Naive thymus-derived CD8-positive, alpha-beta T cell (primary cell): ENCODE measurements around the gene CALCOCO2. TPM values are rescaled to one million over a fixed set of nuclear protein-coding genes. Genes with fewer than 3 reads are reported as not detected.
A peak's percentile ranks its signal among the peaks of the same experiment; 100 is the strongest.
"Not testable (repeated sequence)": the region's sequence is repeated elsewhere in the genome, so short reads cannot be mapped to it uniquely, and the experiment has no call there.

Source experiments
- ATAC-seq, 2 donors: fragments of 150-1000 bp; cut with Tn5 transposase in 1 of 2; sonication (Bioruptor Pico), chemical (Tn5 transposase) in 1 of 2; 1 replicate in 1 of 2; 2 replicates in 1 of 2; pipeline ENCODE4 v1.10.0; 2021; ENCODE audit warnings: mild to moderate bottlenecking in 2 of 2, moderate library complexity in 2 of 2
- POLR2A ChIA-PET: fragments of 350-600 bp; sonication (Branson Sonifier 250); formaldehyde crosslinking; loops from one replicate; lab custom pipeline; 2021; ENCODE audit warnings: antibody characterized with exemption; lab: Charles Lee
- DNase-seq, 10 donors: peaks; one replicate each; pipeline versions ENCODE4 v3.0.0 to v3.0.0-alpha.2; 2020 to 2022
- H3K27ac Mint-ChIP-seq, 10 donors: one replicate each; pipeline ENCODE4 v1.8.0; 2020 to 2022; ENCODE audit warnings: mild to moderate bottlenecking in 10 of 10, mixed read lengths in 10 of 10, moderate library complexity in 4 of 10, inconsistent platforms in 1 of 10
- H3K27me3 Mint-ChIP-seq, 5 donors: one replicate each; pipeline ENCODE4 v1.8.0; 2021 to 2022; ENCODE audit warnings: mixed read lengths in 5 of 5
- H3K36me3 Mint-ChIP-seq, 3 donors: one replicate each; pipeline ENCODE4 v1.8.0; 2020 to 2022; ENCODE audit warnings: mixed read lengths in 3 of 3, mild to moderate bottlenecking in 2 of 3, inconsistent platforms in 1 of 3
- H3K4me1 Mint-ChIP-seq, 4 donors: one replicate each; pipeline ENCODE4 v1.8.0; 2021 to 2022; ENCODE audit warnings: mixed read lengths in 4 of 4
- H3K4me3 Mint-ChIP-seq, 10 donors: one replicate each; pipeline ENCODE4 v1.8.0; 2020 to 2022; ENCODE audit warnings: mild to moderate bottlenecking in 10 of 10, mixed read lengths in 10 of 10, moderate library complexity in 6 of 10, inconsistent platforms in 1 of 10
- H3K9me3 Mint-ChIP-seq, 9 donors: one replicate each; pipeline ENCODE4 v1.8.0; 2020 to 2022; ENCODE audit warnings: mixed read lengths in 9 of 9, mild to moderate bottlenecking in 3 of 9, inconsistent platforms in 1 of 9, moderate library complexity in 1 of 9
- polyA plus RNA-seq, 3 donors: library from polyadenylated mRNA; unstranded; fragments of 300-500 nt; fragmentation: Illumina TruSeq; gene quantifications; one replicate each; pipeline ENCODE4 v1.2.3, GENCODE V29; 2021
- total RNA-seq, 8 experiments: library from RNA in 2 of 8; stranded (reverse) in 2 of 8; gene quantifications; one replicate each; pipeline ENCODE4 v1.2.3 and lab custom pipeline; 2021 to 2026

Gene CALCOCO2
- total and polyA plus RNA-seq, 5 experiments from 2014 or later = 123 to 157 (median 133) TPM

DNA sequence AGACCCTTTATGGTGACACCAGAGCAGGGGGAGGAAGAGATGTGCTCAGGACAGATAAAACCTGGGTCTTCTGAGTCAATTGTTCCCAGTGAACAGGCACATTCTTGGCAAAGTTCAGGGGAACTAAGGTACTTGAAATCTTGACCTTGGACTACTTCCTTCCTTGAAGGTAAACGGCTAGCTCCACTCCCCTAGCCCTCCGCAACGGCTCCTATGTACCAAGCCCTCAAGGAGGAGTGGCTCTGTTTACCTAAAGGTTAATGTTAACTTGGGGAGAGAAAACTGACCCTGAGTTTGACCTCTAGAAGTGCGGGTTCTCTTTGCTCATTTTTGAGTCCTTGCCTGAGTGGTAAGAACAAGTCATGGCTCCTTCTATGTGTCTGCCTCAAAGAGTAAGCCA is 21.7 kb upstream of the CALCOCO2 start:
- H3K9me3 Mint-ChIP-seq = no peaks in the 10 kb centered on the region

DNA sequence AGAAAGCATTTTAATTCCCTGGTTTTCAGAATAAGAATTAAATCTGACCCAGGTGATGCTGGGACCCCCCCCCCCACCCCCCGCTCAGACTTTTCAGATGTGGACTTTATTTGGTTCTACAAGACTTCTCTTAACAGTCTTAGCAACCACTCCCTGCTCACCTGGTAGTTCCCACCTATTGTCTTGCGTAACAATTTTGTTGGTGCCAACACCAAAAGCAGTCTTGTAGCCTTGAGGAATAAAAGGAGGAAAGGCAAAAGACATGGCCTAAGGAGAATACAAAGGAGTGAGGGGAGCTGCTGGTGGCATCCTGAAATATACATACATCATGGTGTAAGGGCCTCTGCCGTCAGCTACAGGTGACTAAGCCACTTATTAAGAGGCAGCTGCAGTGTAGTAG is 18.8 kb upstream of the CALCOCO2 start:
- no peak for ATAC-seq
- no peak for DNase-seq
- peaks cover 5 to 18% (median 11%) of the 10 kb centered on the region in 5 donors for H3K27me3 Mint-ChIP-seq
- no peaks in the 10 kb centered on the region for H3K36me3 Mint-ChIP-seq
- H3K4me3 Mint-ChIP-seq = no peak overlapping the region
- H3K4me1 Mint-ChIP-seq = peaks cover 8 to 16% (median 12%) of the 10 kb centered on the region in 4 donors
- H3K27ac Mint-ChIP-seq = no peak overlapping the region
- no peaks in the 10 kb centered on the region for H3K9me3 Mint-ChIP-seq
- POLR2A ChIA-PET = interaction anchor here (0.5 to 0.7 kb wide), 2 partner anchors 19 to 103 kb away, joined by 4 to 5 read pairs; no protein-coding TSS in a partner anchor

More for the DNA sequence above, 21.7 kb upstream of the CALCOCO2 start:
- Mint-ChIP-seq H3K27me3 (peaks cover 3 to 12% (median 11%) of the 10 kb centered on the region in 5 donors), H3K27ac (no peak overlapping the region), H3K36me3 (no peaks in the 10 kb centered on the region), H3K4me1 (peaks cover 0 to 2% (median under 1%) of the 10 kb centered on the region in 4 donors), H3K4me3 (no peak overlapping the region)
- POLR2A ChIA-PET = no interaction called here
- DNase-seq (no peak), ATAC-seq (no peak)

DNA sequence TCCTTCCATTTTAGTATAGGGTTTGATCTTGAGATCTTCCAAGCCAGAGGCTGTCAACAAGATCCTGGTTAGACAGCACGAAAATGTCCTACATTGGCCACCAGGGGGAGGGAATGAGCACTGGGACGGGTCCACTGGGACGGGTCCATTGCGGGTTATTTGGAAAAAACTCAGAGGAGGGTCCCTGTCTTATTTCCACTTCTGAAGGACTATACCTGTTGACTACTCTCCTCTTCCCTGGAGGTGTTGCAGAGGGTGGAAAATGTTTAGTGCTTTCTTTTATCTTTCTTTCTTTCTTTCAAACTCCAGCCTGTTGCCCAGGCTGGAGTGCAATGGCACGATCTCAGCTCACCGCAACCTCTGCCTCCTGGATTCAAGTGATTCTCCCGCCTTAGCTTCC is 16.3 kb upstream of the CALCOCO2 start:
- Mint-ChIP-seq H3K27me3 (peaks cover 9 to 30% (median 26%) of the 10 kb centered on the region in 5 donors), H3K4me3 (no peak overlapping the region), H3K36me3 (no peaks in the 10 kb centered on the region), H3K4me1 (peaks cover 12 to 22% (median 17%) of the 10 kb centered on the region in 4 donors), H3K9me3 (no peaks in the 10 kb centered on the region), H3K27ac (no peak overlapping the region)
- peak; percentile 37 to 83 (median 50) for DNase-seq
- POLR2A ChIA-PET = interaction anchor here (0.6 to 3.8 kb wide), 3 partner anchors 64 to 77 kb away, joined by 4 to 15 read pairs (median 7); no protein-coding TSS in a partner anchor
- ATAC-seq = peak; percentile 26 to 27

DNA sequence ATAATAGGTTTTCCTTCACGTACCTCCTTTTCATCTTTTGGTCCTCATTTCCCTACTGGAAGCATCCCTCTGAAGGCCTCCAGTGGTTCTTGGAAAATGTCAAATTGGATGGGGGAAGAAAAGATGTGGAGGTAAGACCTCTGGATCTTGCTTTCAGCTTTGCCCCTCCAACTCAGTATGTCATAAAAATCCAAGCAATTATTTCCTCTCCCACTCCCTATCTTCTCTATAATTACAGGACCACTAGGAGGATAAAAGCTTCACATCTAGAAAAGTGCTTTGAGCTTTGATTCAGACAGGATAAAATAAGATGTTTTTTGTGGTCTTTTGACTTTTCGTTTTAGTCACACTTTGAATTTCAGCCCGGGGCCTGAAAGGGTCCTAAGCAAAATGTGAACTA is 15.5 kb upstream of the CALCOCO2 start:
- peak overlapping the region in 3 of 10 donors; percentile 18 to 23 (median 22) for H3K4me3 Mint-ChIP-seq
- no peaks in the 10 kb centered on the region for H3K9me3 Mint-ChIP-seq
- no peaks in the 10 kb centered on the region for H3K36me3 Mint-ChIP-seq
- ATAC-seq (no peak), DNase-seq (no peak)
- H3K4me1 Mint-ChIP-seq = peaks cover 12 to 22% (median 17%) of the 10 kb centered on the region in 4 donors
- POLR2A ChIA-PET = interaction anchor here (1.0 to 3.8 kb wide), 3 partner anchors 10 to 77 kb away, joined by 3 to 15 read pairs (median 3); partner anchors contain the start of gene ATP5MC1
- H3K27ac Mint-ChIP-seq = no peak overlapping the region
- peaks cover 9 to 36% (median 26%) of the 10 kb centered on the region in 5 donors for H3K27me3 Mint-ChIP-seq

DNA sequence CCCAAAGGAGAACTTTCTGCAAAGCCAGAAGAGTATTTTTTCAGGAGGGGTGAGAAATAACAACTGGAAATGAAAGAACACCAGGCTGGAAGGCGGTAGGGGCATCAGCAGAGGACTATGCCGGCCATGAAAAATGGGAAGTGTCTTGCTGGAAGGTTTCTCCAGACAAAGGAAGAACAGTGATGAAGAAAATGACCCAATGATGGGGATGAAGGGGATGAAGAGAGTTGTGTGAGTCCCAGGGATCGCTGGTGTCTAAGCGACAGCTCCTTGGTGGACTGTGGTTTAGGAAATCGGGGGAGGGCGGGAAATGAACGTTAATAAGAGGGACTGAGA is 14.4 kb upstream of the CALCOCO2 start:
- H3K4me1 Mint-ChIP-seq = peaks cover 12 to 22% (median 17%) of the 10 kb centered on the region in 4 donors
- no peak for ATAC-seq
- DNase-seq = no peak
- no peaks in the 10 kb centered on the region for H3K9me3 Mint-ChIP-seq
- no peaks in the 10 kb centered on the region for H3K36me3 Mint-ChIP-seq
- POLR2A ChIA-PET = interaction anchor here (0.7 to 3.8 kb wide), 4 partner anchors 11 to 268 kb away, joined by 3 to 15 read pairs (median 4); no protein-coding TSS in a partner anchor
- no peak overlapping the region for H3K27ac Mint-ChIP-seq
- peaks cover 11 to 37% (median 26%) of the 10 kb centered on the region in 5 donors for H3K27me3 Mint-ChIP-seq
- peak overlapping the region; percentile 74 to 91 (median 84) for H3K4me3 Mint-ChIP-seq

DNA sequence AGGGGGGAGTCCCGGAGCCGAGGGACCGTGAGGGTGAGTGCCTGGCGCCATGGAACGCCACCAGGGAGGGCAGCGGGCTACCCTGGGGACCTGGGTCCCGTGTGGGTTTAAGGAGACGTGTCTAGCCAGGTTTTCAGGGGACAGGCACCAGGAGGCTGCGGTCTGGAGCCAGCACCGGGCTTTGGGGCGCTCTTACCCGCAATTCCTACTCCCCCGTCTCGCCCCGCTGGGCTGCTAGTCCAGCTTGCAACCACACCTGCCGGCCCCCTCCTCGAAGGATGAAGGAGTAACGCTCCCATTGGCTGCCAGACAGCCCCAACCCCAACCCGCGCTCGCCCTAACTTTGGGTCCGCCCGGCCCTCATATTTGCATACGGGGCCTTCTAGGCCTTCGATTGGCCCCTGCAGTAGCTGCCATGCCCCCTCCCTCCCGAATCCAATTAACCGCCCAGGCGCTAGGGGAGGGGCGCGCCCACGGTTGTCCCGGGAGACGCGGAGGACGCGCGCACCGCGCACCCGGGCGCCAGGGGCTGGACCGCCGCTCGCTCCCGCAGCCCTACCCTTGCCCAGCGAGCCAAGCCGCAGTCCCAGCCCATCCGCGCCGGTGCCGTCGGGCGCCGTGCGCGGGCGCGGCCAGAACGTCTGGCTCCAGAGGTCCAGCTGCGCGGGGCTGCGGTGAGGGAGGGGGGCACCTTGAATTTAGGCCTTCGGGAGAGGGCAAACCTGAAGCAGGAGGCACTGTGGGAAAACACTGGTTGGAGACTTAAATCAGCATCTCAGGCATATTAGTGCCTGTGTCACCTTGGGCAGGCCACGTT is 13.9 kb upstream of the CALCOCO2 start, which contains the start of gene TTLL6:
TSS of gene TTLL6 (minus strand) at position 456 of the 817 bp plus-strand sequence. CDS start at position 299, 157 bp downstream.
- Mint-ChIP-seq H3K9me3 (no peaks in the 10 kb centered on the region), H3K36me3 (no peaks in the 10 kb centered on the region), H3K27ac (peak within 1 kb of the TSS in 2 of 10 donors; percentile 63 to 65), H3K4me1 (peaks cover 12 to 22% (median 17%) of the 10 kb centered on the region in 4 donors), H3K4me3 (peak within 1 kb of the TSS; percentile 74 to 91 (median 84)), H3K27me3 (peaks cover 11 to 37% (median 26%) of the 10 kb centered on the region in 5 donors)
- POLR2A ChIA-PET = interaction anchor here (0.6 to 3.8 kb wide), 6 partner anchors 15 to 267 kb away, joined by 3 to 15 read pairs (median 4); partner anchors contain the start of gene UBE2Z
- DNase-seq (peak; percentile 54 to 87 (median 78)), ATAC-seq (peak; percentile 96 to 97)

DNA sequence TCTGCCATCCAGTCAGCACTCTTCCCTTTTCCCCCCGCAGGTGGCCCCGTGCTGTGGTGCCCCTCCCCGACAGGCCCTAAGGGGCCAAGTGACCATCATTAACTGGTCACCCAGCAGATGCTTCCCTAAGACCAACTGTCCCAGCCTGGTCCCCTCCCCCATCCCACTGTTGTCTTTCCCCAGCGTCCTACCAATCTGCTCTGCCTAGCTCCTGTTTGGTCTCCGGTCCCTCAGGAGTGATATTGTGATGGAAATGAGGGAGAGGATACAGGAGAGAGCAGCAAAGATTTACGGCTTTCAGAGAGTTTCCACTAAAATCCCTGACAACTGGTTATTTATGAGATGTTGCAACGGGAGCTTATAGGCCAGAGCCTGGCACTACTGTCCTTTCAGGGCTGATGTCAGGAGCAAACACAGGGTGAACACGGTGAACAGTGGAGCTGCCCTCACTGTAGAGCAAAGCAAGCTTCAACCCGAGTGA is 12.4 kb upstream of the CALCOCO2 start:
- no peak for ATAC-seq
- Mint-ChIP-seq H3K4me1 (peaks cover 12 to 22% (median 17%) of the 10 kb centered on the region in 4 donors), H3K27me3 (peaks cover 11 to 40% (median 31%) of the 10 kb centered on the region in 5 donors), H3K27ac (no peak overlapping the region), H3K36me3 (no peaks in the 10 kb centered on the region), H3K4me3 (peak overlapping the region in 5 of 10 donors; percentile 4 to 43 (median 41)), H3K9me3 (no peaks in the 10 kb centered on the region)
- POLR2A ChIA-PET = interaction anchor here (0.6 to 3.8 kb wide), 2 partner anchors 23 to 60 kb away, joined by 3 to 15 read pairs; no protein-coding TSS in a partner anchor
- no peak for DNase-seq

DNA sequence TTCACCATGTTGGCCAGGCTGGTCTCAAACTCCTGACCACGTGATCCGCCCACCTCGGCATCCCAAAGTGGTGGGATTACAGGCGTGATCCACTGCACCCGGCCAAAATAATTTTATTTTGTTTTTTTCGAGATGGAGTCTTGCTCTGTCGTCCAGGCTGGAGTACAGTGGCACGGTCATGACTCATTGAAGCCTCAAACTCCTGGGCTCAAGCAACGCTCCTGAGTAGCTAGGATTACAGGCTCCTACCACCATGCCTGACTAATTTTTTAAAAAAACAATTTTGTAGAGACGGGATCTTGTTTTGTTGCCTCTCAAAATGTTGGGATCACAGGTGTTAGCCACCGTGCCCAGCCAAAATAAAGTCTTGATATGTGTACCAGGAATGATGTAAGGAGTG is 11.4 kb upstream of the CALCOCO2 start:
- no peaks in the 10 kb centered on the region for H3K9me3 Mint-ChIP-seq
- POLR2A ChIA-PET = no interaction called here
- DNase-seq = no peak
- H3K27me3 Mint-ChIP-seq = peaks cover 10 to 40% (median 35%) of the 10 kb centered on the region in 5 donors
- H3K4me1 Mint-ChIP-seq = peaks cover 12 to 20% (median 17%) of the 10 kb centered on the region in 4 donors
- no peaks in the 10 kb centered on the region for H3K36me3 Mint-ChIP-seq
- H3K27ac Mint-ChIP-seq = no peak overlapping the region
- no peak for ATAC-seq
- peak overlapping the region in 1 of 10 donors; percentile 15 for H3K4me3 Mint-ChIP-seq

DNA sequence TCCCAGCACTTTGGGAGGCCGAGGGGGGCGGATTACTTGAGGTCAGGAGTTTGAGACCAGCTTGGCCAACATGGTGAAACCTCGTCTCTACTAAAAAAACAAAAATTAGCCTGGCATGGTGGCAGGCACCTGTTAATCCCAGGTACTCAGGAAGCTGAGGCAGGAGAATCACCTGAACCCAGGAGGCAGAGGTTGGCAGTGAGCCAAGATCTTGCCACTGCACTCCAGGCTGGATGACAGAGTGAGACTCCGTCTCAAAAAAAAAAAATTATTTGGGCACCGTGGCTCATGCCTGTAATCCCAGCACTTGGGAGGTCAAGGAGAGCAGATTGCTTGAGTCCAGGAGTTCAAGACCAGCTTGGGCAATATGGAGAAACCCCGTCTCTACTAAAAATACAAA is 9.9 kb upstream of the CALCOCO2 start:
- POLR2A ChIA-PET = interaction anchor here (2.6 kb wide), 1 partner anchor 21 kb away, joined by 5 read pairs; no protein-coding TSS in a partner anchor
- not testable (repeated sequence) for ATAC-seq, H3K9me3 Mint-ChIP-seq, H3K4me3 Mint-ChIP-seq, H3K27ac Mint-ChIP-seq, DNase-seq, H3K36me3 Mint-ChIP-seq
- Mint-ChIP-seq H3K4me1 (peaks cover 10 to 16% (median 13%) of the 10 kb centered on the region in 4 donors), H3K27me3 (peaks cover 10 to 41% (median 30%) of the 10 kb centered on the region in 5 donors)

DNA sequence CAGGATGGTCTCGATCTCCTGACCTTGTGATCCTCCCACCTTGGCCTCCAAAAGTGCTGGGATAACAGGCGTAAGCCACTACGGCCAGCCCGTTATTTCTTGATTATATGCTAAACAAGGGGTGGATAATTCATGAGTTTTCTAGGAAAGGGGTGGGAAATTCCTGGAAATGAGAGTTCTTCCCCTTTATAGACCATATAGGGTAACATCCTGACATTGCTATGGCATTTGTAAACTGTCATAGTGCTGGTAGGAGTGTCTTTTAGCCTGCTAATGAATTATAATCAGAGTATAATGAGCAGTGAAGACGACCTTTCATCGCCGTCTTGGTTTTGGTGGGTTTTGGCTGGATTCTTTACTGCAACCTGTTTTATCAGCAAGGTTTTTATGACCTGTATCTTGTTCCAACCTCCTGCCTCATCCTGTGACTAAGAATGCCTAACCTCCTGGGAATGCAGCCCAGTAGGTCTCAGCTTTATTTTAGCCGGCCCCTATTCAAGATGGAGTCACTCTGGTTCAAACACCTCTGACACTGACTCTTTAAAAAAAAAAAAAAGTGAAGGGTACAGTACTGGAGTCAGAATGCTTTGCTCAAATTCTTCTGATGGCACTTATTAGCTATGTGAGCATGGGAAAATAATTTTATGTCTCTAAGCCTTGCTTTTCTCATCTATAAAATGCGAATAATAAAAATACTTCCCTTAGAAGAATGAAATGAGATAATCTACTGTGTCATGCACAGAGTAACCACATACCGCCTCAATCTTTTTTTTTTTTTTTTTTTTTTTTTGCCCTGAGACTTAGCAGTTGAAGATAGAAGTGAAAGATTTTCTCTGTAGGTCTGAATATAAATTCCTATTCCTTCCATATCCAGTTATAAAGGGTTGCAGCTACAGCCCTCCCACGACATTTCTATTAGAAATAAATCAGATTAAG is 5.1 kb upstream of the CALCOCO2 start:
- peaks cover 0 to 5% (median 3%) of the 10 kb centered on the region in 4 donors for H3K4me1 Mint-ChIP-seq
- H3K27me3 Mint-ChIP-seq = peaks cover 3 to 15% (median 6%) of the 10 kb centered on the region in 5 donors
- H3K4me3 Mint-ChIP-seq = no peak overlapping the region
- no peak for ATAC-seq
- no peaks in the 10 kb centered on the region for H3K9me3 Mint-ChIP-seq
- no peak overlapping the region for H3K27ac Mint-ChIP-seq
- no peaks in the 10 kb centered on the region for H3K36me3 Mint-ChIP-seq
- no peak for DNase-seq
- POLR2A ChIA-PET = no interaction called here

DNA sequence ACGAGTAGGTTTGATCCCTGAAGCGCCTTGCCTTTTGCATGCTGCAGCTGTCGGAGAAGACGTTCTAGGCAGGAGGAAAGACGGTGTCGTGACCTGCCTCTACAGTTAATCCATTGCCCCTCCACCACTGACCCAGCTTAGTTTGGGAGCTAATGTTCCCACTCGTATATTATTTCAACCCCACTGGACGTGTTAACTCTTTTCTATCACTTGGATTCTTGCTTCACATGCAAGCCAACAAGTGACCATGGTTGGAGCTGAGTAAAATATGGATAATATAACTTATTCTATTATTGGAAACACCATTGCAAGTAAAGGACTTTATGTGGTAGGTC is 681 bp downstream of the CALCOCO2 start:
- DNase-seq (no peak), ATAC-seq (no peak)
- Mint-ChIP-seq H3K36me3 (peaks cover 0 to 2% (median 0%) of the 10 kb centered on the region in 3 donors), H3K27ac (peak overlapping the region; percentile 87 to 99 (median 98)), H3K9me3 (no peaks in the 10 kb centered on the region), H3K4me3 (peak overlapping the region; percentile 88 to 100 (median 96)), H3K27me3 (no peaks in the 10 kb centered on the region), H3K4me1 (peaks cover 7 to 57% (median 50%) of the 10 kb centered on the region in 4 donors)
- POLR2A ChIA-PET = interaction anchor here (0.5 to 3.0 kb wide), 3 partner anchors 10 to 20 kb away, joined by 3 to 15 read pairs (median 5); partner anchors contain the start of gene TTLL6
